ENCODE data around the gene RMDN3.

DNA sequence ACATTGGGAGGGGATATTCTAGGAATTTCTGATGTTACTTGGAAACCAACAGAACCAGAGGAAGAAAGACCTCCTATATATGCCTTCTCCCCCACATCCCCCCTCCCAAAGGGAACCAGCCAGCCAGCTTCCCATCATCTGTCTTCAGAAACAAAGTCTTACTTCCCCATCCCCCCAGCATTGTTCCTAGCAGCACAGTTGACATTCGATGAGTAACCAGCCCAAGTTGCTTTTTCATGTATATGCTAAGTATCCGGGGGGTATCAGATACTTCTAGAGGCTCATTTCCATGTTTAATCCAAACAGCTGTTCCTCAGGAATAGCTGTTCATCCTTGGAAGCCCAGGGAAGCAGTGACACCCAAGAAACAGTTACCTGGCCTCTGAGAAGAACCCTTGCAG lies 16.0 kb downstream of the RMDN3 start:
- no peak for TF ChIP-seq ZFP30 (CRISPR knock-in tag; IDR thresholded peaks at IDR 0.05)
- TF ChIP-seq, protein P1, sequence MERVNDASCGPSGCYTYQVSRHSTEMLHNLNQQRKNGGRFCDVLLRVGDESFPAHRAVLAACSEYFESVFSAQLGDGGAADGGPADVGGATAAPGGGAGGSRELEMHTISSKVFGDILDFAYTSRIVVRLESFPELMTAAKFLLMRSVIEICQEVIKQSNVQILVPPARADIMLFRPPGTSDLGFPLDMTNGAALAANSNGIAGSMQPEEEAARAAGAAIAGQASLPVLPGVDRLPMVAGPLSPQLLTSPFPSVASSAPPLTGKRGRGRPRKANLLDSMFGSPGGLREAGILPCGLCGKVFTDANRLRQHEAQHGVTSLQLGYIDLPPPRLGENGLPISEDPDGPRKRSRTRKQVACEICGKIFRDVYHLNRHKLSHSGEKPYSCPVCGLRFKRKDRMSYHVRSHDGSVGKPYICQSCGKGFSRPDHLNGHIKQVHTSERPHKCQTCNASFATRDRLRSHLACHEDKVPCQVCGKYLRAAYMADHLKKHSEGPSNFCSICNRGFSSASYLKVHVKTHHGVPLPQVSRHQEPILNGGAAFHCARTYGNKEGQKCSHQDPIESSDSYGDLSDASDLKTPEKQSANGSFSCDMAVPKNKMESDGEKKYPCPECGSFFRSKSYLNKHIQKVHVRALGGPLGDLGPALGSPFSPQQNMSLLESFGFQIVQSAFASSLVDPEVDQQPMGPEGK (CRISPR knock-in tag; IDR thresholded peaks at IDR 0.05; ENCODE audit: borderline replicate concordance) = no peak
- no peak for TF ChIP-seq RARB (CRISPR knock-in tag; IDR thresholded peaks at IDR 0.05)
- TF ChIP-seq TOX (CRISPR knock-in tag; IDR thresholded peaks at IDR 0.05; ENCODE audit: borderline replicate concordance) = no peak
- TF ChIP-seq ZFP3 (CRISPR knock-in tag; IDR thresholded peaks at IDR 0.05) = no peak
